Measurements from ENCODE around the gene C19orf12. TPM values are rescaled to one million over a fixed set of nuclear protein-coding genes. Genes with fewer than 3 reads are reported as not detected.
A peak's percentile ranks its signal among the peaks of the same experiment; 100 is the strongest.
"Not testable (repeated sequence)": the region's sequence is repeated elsewhere in the genome, so short reads cannot be mapped to it uniquely, and the experiment has no call there.

Gene C19orf12
- total RNA-seq, 2 experiments from 2014 or later: 36.5 to 38.8 TPM

GRCh38 chr19:29676586-29676985 is 38.5 kb downstream of the C19orf12 start:
- no peak overlapping the region for H3K4me3 Mint-ChIP-seq
- ChIA-PET CTCF (interaction anchor here (0.5 to 4.2 kb wide), 3 partner anchors 9 to 101 kb away, joined by 3 to 32 read pairs (median 10); partner anchors contain the start of gene PLEKHF1), POLR2A (no interaction called here)
- DNase-seq: no peak
- H3K27ac Mint-ChIP-seq: peak overlapping the region; percentile 54
- H3K27me3 Mint-ChIP-seq: no peaks in the 10 kb centered on the region
- peaks cover 49% of the 10 kb centered on the region for H3K36me3 Mint-ChIP-seq (ENCODE audit: low read depth)
- peaks cover 82% of the 10 kb centered on the region for H3K4me1 Mint-ChIP-seq
- no peaks in the 10 kb centered on the region for H3K9me3 Mint-ChIP-seq

GRCh38 chr19:29675650-29676186 is 39.3 kb downstream of the C19orf12 start:
- Mint-ChIP-seq H3K4me1 (peaks cover 82% of the 10 kb centered on the region), H3K27me3 (no peaks in the 10 kb centered on the region), H3K27ac (peak overlapping the region; percentile 20), H3K4me3 (no peak overlapping the region), H3K9me3 (no peaks in the 10 kb centered on the region), H3K36me3 (ENCODE audit: low read depth) (peaks cover 56% of the 10 kb centered on the region)
- no peak for DNase-seq
- POLR2A ChIA-PET: no interaction called here
- CTCF ChIA-PET: interaction anchor here (0.9 to 1.4 kb wide), 5 partner anchors 11 to 44 kb away, joined by 3 to 4 read pairs (median 3); no protein-coding TSS in a partner anchor

- Mint-ChIP-seq H3K4me3 (no peak overlapping the region), H3K9me3 (no peaks in the 10 kb centered on the region), H3K36me3 (ENCODE audit: low read depth) (peaks cover 61% of the 10 kb centered on the region), H3K27me3 (no peaks in the 10 kb centered on the region), H3K27ac (peak overlapping the region; percentile 20), H3K4me1 (peaks cover 82% of the 10 kb centered on the region)
- no peak for DNase-seq
- ChIA-PET CTCF (interaction anchor here (0.9 to 3.9 kb wide), 6 partner anchors 12 to 69 kb away, joined by 3 to 13 read pairs (median 3); partner anchors contain the start of gene POP4), POLR2A (no interaction called here)
Measured at GRCh38 chr19:29675120-29675649, 39.9 kb downstream of the C19orf12 start.

- H3K27me3 Mint-ChIP-seq: no peaks in the 10 kb centered on the region
- H3K4me3 Mint-ChIP-seq: no peak overlapping the region
- CTCF ChIA-PET: interaction anchor here (0.9 to 4.3 kb wide), 6 partner anchors 20 to 68 kb away, joined by 3 to 28 read pairs (median 8); partner anchors contain the start of gene POP4
- H3K36me3 Mint-ChIP-seq (ENCODE audit: low read depth): peaks cover 64% of the 10 kb centered on the region
- no peak for DNase-seq
- H3K4me1 Mint-ChIP-seq: peaks cover 83% of the 10 kb centered on the region
- POLR2A ChIA-PET: no interaction called here
- H3K27ac Mint-ChIP-seq: no peak overlapping the region
- no peaks in the 10 kb centered on the region for H3K9me3 Mint-ChIP-seq
Measured at GRCh38 chr19:29674374-29675119, 40.5 kb downstream of the C19orf12 start.

GRCh38 chr19:29673451-29674371 is 41.4 kb downstream of the C19orf12 start:
- no peaks in the 10 kb centered on the region for H3K9me3 Mint-ChIP-seq
- peak overlapping the region; percentile 95 for H3K27ac Mint-ChIP-seq
- ChIA-PET CTCF (interaction anchor here (0.6 to 4.3 kb wide), 11 partner anchors 10 to 80 kb away, joined by 3 to 34 read pairs (median 13); partner anchors contain the start of gene POP4), POLR2A (interaction anchor here (1.0 to 1.7 kb wide), 2 partner anchors 39 to 67 kb away, joined by 4 to 5 read pairs; partner anchors contain the start of gene POP4)
- peak overlapping the region; percentile 88 for H3K4me3 Mint-ChIP-seq
- peaks cover 85% of the 10 kb centered on the region for H3K4me1 Mint-ChIP-seq
- DNase-seq: no peak
- peaks cover 69% of the 10 kb centered on the region for H3K36me3 Mint-ChIP-seq (ENCODE audit: low read depth)
- no peaks in the 10 kb centered on the region for H3K27me3 Mint-ChIP-seq

GRCh38 chr19:29672933-29673336 is 42.1 kb downstream of the C19orf12 start:
- peaks cover 72% of the 10 kb centered on the region for H3K36me3 Mint-ChIP-seq (ENCODE audit: low read depth)

GRCh38 chr19:29672319-29672932 is 42.6 kb downstream of the C19orf12 start:
- no peaks in the 10 kb centered on the region for H3K9me3 Mint-ChIP-seq
- H3K27ac Mint-ChIP-seq: peak overlapping the region; percentile 95
- peak overlapping the region; percentile 88 for H3K4me3 Mint-ChIP-seq
- peaks cover 76% of the 10 kb centered on the region for H3K36me3 Mint-ChIP-seq (ENCODE audit: low read depth)
- POLR2A ChIA-PET: interaction anchor here (1.0 to 1.7 kb wide), 3 partner anchors 40 to 66 kb away, joined by 4 to 5 read pairs (median 5); partner anchors contain the start of gene POP4
- CTCF ChIA-PET: interaction anchor here (0.9 to 4.3 kb wide), 22 partner anchors 8 to 85 kb away, joined by 3 to 34 read pairs (median 6); partner anchors contain the start of gene POP4
- DNase-seq: no peak
- H3K27me3 Mint-ChIP-seq: no peaks in the 10 kb centered on the region
- peaks cover 87% of the 10 kb centered on the region for H3K4me1 Mint-ChIP-seq

More at GRCh38 chr19:29672933-29673336, 42.1 kb downstream of the C19orf12 start:
- Mint-ChIP-seq H3K27ac (peak overlapping the region; percentile 95), H3K27me3 (no peaks in the 10 kb centered on the region), H3K9me3 (no peaks in the 10 kb centered on the region), H3K4me3 (peak overlapping the region; percentile 88), H3K4me1 (peaks cover 85% of the 10 kb centered on the region)
- ChIA-PET POLR2A (interaction anchor here (1.0 to 1.7 kb wide), 2 partner anchors 40 to 66 kb away, joined by 4 to 5 read pairs; partner anchors contain the start of gene POP4), CTCF (interaction anchor here (0.6 to 4.3 kb wide), 17 partner anchors 8 to 85 kb away, joined by 3 to 34 read pairs (median 9); partner anchors contain the start of gene POP4)
- peak; percentile 88 for DNase-seq

GRCh38 chr19:29671393-29672160 is 43.5 kb downstream of the C19orf12 start:
- Mint-ChIP-seq H3K9me3 (no peaks in the 10 kb centered on the region), H3K27ac (peak overlapping the region; percentile 95), H3K4me3 (peak overlapping the region; percentile 88), H3K4me1 (peaks cover 86% of the 10 kb centered on the region), H3K36me3 (ENCODE audit: low read depth) (peaks cover 77% of the 10 kb centered on the region), H3K27me3 (no peaks in the 10 kb centered on the region)
- ChIA-PET POLR2A (interaction anchor here (1.0 to 1.7 kb wide), 3 partner anchors 41 to 65 kb away, joined by 5 to 6 read pairs (median 5); partner anchors contain the start of gene POP4), CTCF (interaction anchor here (0.6 to 4.3 kb wide), 22 partner anchors 9 to 496 kb away, joined by 3 to 34 read pairs (median 6); partner anchors contain the start of gene POP4)
- peak; percentile 88 for DNase-seq

GRCh38 chr19:29671026-29671392 is 44.1 kb downstream of the C19orf12 start:
- Mint-ChIP-seq H3K4me1 (peaks cover 81% of the 10 kb centered on the region), H3K36me3 (ENCODE audit: low read depth) (peaks cover 76% of the 10 kb centered on the region), H3K27ac (peak overlapping the region; percentile 95), H3K4me3 (peak overlapping the region; percentile 88)
- not testable (repeated sequence) for H3K9me3 Mint-ChIP-seq, H3K27me3 Mint-ChIP-seq, DNase-seq
- POLR2A ChIA-PET: interaction anchor here (1.0 kb wide), 1 partner anchor 65 kb away, joined by 6 read pairs; the partner anchor contains the start of gene POP4
- CTCF ChIA-PET: interaction anchor here (1.0 to 4.3 kb wide), 14 partner anchors 9 to 65 kb away, joined by 3 to 34 read pairs (median 14); partner anchors contain the start of gene POP4

- Mint-ChIP-seq H3K4me3 (peak overlapping the region; percentile 88), H3K9me3 (no peaks in the 10 kb centered on the region), H3K27ac (peak overlapping the region; percentile 95), H3K4me1 (peaks cover 73% of the 10 kb centered on the region), H3K27me3 (no peaks in the 10 kb centered on the region), H3K36me3 (ENCODE audit: low read depth) (peaks cover 72% of the 10 kb centered on the region)
- CTCF ChIA-PET: interaction anchor here (1.3 kb wide), 1 partner anchor 41 kb away, joined by 3 read pairs; no protein-coding TSS in a partner anchor
- no peak for DNase-seq
- POLR2A ChIA-PET: no interaction called here
Measured at GRCh38 chr19:29670255-29670654, 44.8 kb downstream of the C19orf12 start.

All from activated CD4-positive, alpha-beta T cell treated with anti-CD3 and anti-CD28 coated beads, Interleukin-2, amount 10 ng/mL, durations not matched to agents 7 days and 5 days (primary cell).